ENCODE data around the gene PARD3. TPM values are rescaled to one million over a fixed set of nuclear protein-coding genes. Genes with fewer than 3 reads are reported as not detected.

Gene PARD3
- total RNA-seq, 4 donors from 2014 or later: 39.2 to 124 (median 48.0) TPM

- no peak overlapping the region for H3K4me3 ChIP-seq
- H3K4me1 ChIP-seq: peaks cover 0 to 12% (median 0%) of the 10 kb centered on the region in 4 donors
- H3K36me3 ChIP-seq: no peaks in the 10 kb centered on the region
- no peak overlapping the region for H3K27ac ChIP-seq
- no peaks in the 10 kb centered on the region for H3K27me3 ChIP-seq
- TF ChIP-seq, protein P1, sequence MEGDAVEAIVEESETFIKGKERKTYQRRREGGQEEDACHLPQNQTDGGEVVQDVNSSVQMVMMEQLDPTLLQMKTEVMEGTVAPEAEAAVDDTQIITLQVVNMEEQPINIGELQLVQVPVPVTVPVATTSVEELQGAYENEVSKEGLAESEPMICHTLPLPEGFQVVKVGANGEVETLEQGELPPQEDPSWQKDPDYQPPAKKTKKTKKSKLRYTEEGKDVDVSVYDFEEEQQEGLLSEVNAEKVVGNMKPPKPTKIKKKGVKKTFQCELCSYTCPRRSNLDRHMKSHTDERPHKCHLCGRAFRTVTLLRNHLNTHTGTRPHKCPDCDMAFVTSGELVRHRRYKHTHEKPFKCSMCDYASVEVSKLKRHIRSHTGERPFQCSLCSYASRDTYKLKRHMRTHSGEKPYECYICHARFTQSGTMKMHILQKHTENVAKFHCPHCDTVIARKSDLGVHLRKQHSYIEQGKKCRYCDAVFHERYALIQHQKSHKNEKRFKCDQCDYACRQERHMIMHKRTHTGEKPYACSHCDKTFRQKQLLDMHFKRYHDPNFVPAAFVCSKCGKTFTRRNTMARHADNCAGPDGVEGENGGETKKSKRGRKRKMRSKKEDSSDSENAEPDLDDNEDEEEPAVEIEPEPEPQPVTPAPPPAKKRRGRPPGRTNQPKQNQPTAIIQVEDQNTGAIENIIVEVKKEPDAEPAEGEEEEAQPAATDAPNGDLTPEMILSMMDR (IDR thresholded peaks at IDR 0.05): no peak
- TF ChIP-seq POLR2A (IDR thresholded peaks at IDR 0.05): no peak
- no peaks in the 10 kb centered on the region for H3K9me3 ChIP-seq
- no peak for DNase-seq
These were observed 628.4 kb downstream of the PARD3 start for GRCh38 chr10:34186745-34187144.

DNA sequence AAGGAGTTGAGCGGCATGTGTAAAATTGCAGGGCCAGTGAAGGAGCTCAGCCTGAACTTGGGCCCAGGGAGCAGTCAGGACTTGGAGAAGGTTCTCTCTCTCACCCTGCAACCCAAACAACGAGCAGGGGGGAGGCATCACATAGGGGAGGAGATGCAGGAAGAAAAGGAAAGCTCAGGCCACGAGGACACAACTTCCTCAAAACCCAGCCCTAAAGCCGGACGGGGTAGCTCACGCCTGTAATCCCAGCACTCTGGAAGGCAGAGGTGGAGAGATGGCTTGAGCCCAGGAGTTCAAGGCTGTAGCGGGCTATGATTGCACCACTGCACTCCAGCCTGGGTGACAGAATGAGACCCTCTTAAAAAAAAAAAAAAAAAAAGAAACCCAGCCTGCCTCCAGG is 629.1 kb downstream of the PARD3 start:
- no peak for DNase-seq
- H3K27me3 ChIP-seq: no peaks in the 10 kb centered on the region
- no peak overlapping the region for H3K4me3 ChIP-seq
- H3K4me1 ChIP-seq: peaks cover 0 to 12% (median 0%) of the 10 kb centered on the region in 4 donors
- no peaks in the 10 kb centered on the region for H3K9me3 ChIP-seq
- no peaks in the 10 kb centered on the region for H3K36me3 ChIP-seq
- H3K27ac ChIP-seq: no peak overlapping the region
- TF ChIP-seq, protein P1 (IDR thresholded peaks at IDR 0.05): no peak

DNA sequence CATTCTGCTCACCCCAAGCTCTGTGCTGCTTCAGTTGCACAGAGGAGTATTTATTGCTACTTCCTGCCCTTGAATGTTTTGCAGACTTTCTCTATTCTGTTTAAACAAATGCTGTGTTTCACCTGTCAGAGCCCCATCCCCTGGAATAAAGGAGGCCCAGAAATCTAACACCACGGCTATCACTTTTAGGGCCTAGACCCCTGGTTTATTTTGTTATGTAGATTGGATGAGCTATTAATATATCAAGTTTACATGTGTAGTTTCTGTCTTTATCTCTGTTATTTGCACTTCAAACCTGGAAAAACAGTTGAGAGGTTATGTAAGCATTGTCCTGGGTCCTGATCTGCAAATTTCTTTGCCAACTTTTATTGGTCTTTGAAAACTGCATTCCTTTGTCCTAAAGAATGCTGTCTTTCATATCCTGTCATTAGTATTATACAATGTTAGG is 630.1 kb downstream of the PARD3 start:
- no peak overlapping the region for H3K4me3 ChIP-seq

DNA sequence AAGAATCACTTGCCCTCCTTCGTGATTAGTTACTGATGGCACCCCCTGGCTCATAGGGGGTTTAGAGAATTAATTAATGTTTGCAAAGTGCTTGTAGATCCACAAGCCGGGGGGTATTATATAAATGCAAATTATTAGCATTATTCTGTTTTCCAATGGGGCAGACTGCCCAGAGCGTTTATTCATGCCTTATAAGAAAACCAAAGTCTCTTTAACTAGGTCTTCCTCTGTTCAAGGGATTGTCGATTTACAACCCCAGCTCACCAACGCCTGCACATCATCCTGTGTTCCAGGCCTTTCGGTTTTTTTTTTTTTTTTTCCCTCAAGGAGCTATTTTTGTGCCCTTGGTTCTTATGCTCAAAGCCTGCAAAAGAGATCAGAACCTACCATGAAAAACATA is 630.7 kb downstream of the PARD3 start:
- Histone ChIP-seq H3K27me3 (no peaks in the 10 kb centered on the region), H3K36me3 (no peaks in the 10 kb centered on the region), H3K4me1 (peaks cover 0 to 12% (median 0%) of the 10 kb centered on the region in 4 donors), H3K4me3 (no peak overlapping the region), H3K9me3 (no peaks in the 10 kb centered on the region), H3K27ac (no peak overlapping the region)
- no peak for DNase-seq
- TF ChIP-seq, protein P1 (IDR thresholded peaks at IDR 0.05): no peak
- TF ChIP-seq POLR2A (IDR thresholded peaks at IDR 0.05): no peak

More for the DNA sequence above, 630.1 kb downstream of the PARD3 start:
- H3K4me1 ChIP-seq: peaks cover 0 to 12% (median 0%) of the 10 kb centered on the region in 4 donors
- DNase-seq: no peak
- TF ChIP-seq, protein P1 (IDR thresholded peaks at IDR 0.05): no peak
- no peaks in the 10 kb centered on the region for H3K9me3 ChIP-seq
- H3K36me3 ChIP-seq: no peaks in the 10 kb centered on the region
- no peak overlapping the region for H3K27ac ChIP-seq
- no peaks in the 10 kb centered on the region for H3K27me3 ChIP-seq

- Histone ChIP-seq H3K4me1 (peaks cover 0 to 12% (median 0%) of the 10 kb centered on the region in 4 donors), H3K4me3 (no peak overlapping the region), H3K9me3 (no peaks in the 10 kb centered on the region), H3K27ac (no peak overlapping the region), H3K36me3 (no peaks in the 10 kb centered on the region), H3K27me3 (no peaks in the 10 kb centered on the region)
- TF ChIP-seq POLR2A (IDR thresholded peaks at IDR 0.05): no peak
- TF ChIP-seq, protein P1 (IDR thresholded peaks at IDR 0.05): no peak
- DNase-seq: no peak
These were observed 631.9 kb downstream of the PARD3 start for GRCh38 chr10:34183016-34183796.

Data from Peyer's patch (tissue), 4 donors.